Testis (tissue), 3 donors: ENCODE data around the gene FNDC4. TPM values are rescaled to one million over a fixed set of nuclear protein-coding genes. Genes with fewer than 3 reads are reported as not detected.
A peak's percentile ranks its signal among the peaks of the same experiment; 100 is the strongest.

ENCODE experiments used
- DNase-seq: peaks from one replicate; pipeline ENCODE4 v3.0.0-alpha.2; 2019
- H3K27ac ChIP-seq, 2 donors: fragments of 200-600 bp; sonication (generic); one replicate each; pipeline ENCODE4 v1.5.1; 2019
- H3K27me3 ChIP-seq: fragments of 200-600 bp; sonication (generic); one replicate; pipeline ENCODE4 v1.5.1; 2019
- H3K36me3 ChIP-seq: fragments of 200-600 bp; sonication (generic); one replicate; pipeline ENCODE4 v1.5.1; 2017; ENCODE audit warnings: low read depth; ENCODE audit errors: missing control alignments
- H3K4me1 ChIP-seq: fragments of 200-600 bp; sonication (generic); one replicate; pipeline ENCODE4 v1.5.1; 2019
- H3K4me3 ChIP-seq, 2 donors: fragments of 200-600 bp; sonication (generic); one replicate each; pipeline ENCODE4 v1.5.1; 2017 to 2019
- H3K9me3 ChIP-seq: fragments of 200-600 bp; sonication (generic); one replicate; pipeline ENCODE4 v1.5.1; 2017
- POLR2A ChIP-seq: fragments of 450-650 bp; IDR thresholded peaks from one replicate; pipeline ENCODE4 v1.6.1; 2017; ENCODE audit warnings: antibody characterized with exemption, mild to moderate bottlenecking, moderate library complexity
- WGBS, 2 donors: methylation state at CpG; one replicate each; pipeline ENCODE4 v1.1.5; 2018; 5-methylcytosine and 5-hydroxymethylcytosine counted together
- intact Hi-C: fragments of 100-400 bp; cut with DNase I; formaldehyde crosslinking; loops from one replicate; pipeline ENCODE4 v1.15.1; 2023; ENCODE audit warnings: low total_unique reads
- polyA plus RNA-seq: library from polyadenylated mRNA; stranded (reverse); fragments of 350-450 nt; fragmentation: Illumina TruSeq; extraction: RNeasy Lipid Tissue Mini Kit (QIAGEN cat#74804); gene quantifications from one replicate; pipeline ENCODE4 v1.2.3, GENCODE V29; 2014; ENCODE audit warnings: low read depth, low replicate concordance; ENCODE audit not compliant: insufficient read depth
- total RNA-seq, 2 donors: library from RNA; depleted of rRNA; stranded (reverse); fragments of >200 nt; gene quantifications; one replicate each; pipeline ENCODE4 v1.2.3, GENCODE V29; 2016
- TF ChIP-seq, protein P1 (sequence below), 3 experiments: fragments of 450-650 bp in 2 of 3; fragments of 200-600 bp in 1 of 3; sonication (generic) in 1 of 3; IDR thresholded peaks; one replicate each; pipeline ENCODE4 v1.5.1; 2016 to 2019; ENCODE audit warnings: antibody characterized with exemption in 3 of 3, mild to moderate bottlenecking in 2 of 3, moderate library complexity in 1 of 3

FNDC4 gene
- total and polyA plus RNA-seq, 3 donors from 2014 or later, result 23.5 to 39.2 (median 35.9) TPM

DNA sequence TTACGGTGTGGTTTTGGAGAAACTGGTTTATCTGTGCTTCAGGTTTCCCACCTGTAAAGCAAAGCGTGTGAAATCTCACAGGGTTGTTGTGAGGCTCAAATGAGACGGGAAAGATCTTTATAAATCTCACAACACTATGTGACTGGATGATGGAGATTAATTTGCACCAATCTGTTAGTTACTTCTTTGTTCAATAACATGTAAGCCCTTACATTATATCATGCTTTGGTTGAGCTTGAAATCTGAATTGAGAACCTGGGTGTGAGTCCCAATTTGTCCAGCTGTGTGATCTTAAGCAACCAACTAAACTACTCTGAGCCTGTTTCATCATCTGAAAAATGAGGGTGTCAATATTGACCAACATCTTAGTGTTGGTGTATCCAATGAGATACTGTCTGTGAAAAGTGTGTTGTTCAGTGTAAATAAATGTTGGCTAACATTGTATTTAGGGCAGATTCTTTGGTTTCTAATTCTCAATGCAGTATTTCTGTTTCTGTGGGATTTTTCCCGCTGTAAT lies 898 bp upstream of the FNDC4 start:
- Histone ChIP-seq H3K27ac (no peak overlapping the region), H3K4me3 (no peak overlapping the region)
- intact Hi-C loops, result no loop called here

DNA sequence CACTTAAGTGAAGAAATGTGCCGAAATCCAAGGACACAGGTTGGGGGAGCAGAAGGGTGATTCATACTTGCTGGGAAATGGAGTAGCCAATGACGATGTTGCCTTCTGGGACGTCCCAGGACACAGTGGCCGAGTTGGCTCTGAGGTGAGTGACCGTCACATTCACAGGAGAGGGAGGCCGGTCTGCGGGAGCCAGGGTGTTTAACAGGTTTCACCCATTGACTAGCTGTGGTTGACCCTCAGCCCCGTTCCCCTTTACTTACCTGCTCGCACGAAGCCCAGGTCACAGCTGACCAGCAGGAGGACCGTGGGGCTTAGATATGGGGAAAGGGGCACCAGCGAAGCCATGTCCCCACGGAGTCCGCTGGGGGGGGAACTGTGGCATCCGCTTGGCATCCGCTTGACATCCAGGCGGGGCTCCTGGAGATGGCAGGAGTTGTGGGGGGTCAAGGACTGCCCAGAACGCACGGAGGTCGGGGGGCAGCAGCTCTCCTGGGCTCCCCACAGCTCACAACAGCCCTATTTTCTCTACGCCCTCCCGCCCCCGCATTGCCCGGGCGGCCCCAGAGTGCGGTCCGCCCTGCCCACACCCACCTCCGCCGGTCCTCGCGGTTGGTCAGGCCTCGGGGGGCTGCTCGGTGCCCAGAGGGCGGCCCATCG lies 586 bp downstream of the FNDC4 start:
- 8 to 29% methylated on average over 12 to 31 of the region's 35 CpGs for WGBS, 2 donors
- no peak for TF ChIP-seq POLR2A
- TF ChIP-seq, protein P1, sequence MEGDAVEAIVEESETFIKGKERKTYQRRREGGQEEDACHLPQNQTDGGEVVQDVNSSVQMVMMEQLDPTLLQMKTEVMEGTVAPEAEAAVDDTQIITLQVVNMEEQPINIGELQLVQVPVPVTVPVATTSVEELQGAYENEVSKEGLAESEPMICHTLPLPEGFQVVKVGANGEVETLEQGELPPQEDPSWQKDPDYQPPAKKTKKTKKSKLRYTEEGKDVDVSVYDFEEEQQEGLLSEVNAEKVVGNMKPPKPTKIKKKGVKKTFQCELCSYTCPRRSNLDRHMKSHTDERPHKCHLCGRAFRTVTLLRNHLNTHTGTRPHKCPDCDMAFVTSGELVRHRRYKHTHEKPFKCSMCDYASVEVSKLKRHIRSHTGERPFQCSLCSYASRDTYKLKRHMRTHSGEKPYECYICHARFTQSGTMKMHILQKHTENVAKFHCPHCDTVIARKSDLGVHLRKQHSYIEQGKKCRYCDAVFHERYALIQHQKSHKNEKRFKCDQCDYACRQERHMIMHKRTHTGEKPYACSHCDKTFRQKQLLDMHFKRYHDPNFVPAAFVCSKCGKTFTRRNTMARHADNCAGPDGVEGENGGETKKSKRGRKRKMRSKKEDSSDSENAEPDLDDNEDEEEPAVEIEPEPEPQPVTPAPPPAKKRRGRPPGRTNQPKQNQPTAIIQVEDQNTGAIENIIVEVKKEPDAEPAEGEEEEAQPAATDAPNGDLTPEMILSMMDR (IDR thresholded peaks at IDR 0.05), result no peak
- Histone ChIP-seq H3K4me1 (peaks cover 11% of the 10 kb centered on the region), H3K9me3 (no peaks in the 10 kb centered on the region), H3K27me3 (no peaks in the 10 kb centered on the region), H3K27ac (peak overlapping the region; percentile 36 to 49), H3K4me3 (peak overlapping the region; percentile 66), H3K36me3 (no peaks in the 10 kb centered on the region)
- intact Hi-C loops, result no loop called here
- DNase-seq, result peak; percentile 47

More for the DNA sequence above, 898 bp upstream of the FNDC4 start:
- no peaks in the 10 kb centered on the region for H3K9me3 ChIP-seq
- no peak for DNase-seq
- 42 to 50% methylated on average over 4 of the region's 4 CpGs for WGBS, 2 donors
- no peaks in the 10 kb centered on the region for H3K36me3 ChIP-seq
- peaks cover 11% of the 10 kb centered on the region for H3K4me1 ChIP-seq
- H3K27me3 ChIP-seq, result no peaks in the 10 kb centered on the region
- no peak for TF ChIP-seq POLR2A
- TF ChIP-seq, protein P1 (IDR thresholded peaks at IDR 0.05), result no peak

DNA sequence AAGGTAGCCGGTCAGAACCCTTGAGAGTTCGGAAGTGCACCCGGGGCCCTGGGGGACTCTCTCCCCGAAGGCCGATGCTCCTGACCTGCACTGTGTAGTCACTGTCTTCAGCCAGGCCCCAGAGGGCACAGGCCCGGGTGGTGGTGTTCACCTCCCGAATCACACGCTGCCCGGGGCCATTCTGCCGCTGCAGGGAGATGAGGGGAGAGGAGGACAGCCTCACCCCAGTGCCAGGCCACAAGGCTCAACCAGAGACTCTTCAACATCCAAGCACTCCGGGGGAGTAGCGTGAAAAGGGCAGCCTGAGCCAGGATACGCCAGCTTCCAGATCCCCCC lies 1.1 kb downstream of the FNDC4 start:
- intact Hi-C loops, result no loop called here
- H3K4me3 ChIP-seq, result peak overlapping the region in 1 of 2 donors; percentile 66
- no peaks in the 10 kb centered on the region for H3K9me3 ChIP-seq
- no peaks in the 10 kb centered on the region for H3K27me3 ChIP-seq
- peaks cover 12% of the 10 kb centered on the region for H3K4me1 ChIP-seq
- H3K36me3 ChIP-seq, result no peaks in the 10 kb centered on the region
- WGBS, 2 donors, result 46 to 59% methylated on average over 12 to 13 of the region's 13 CpGs
- TF ChIP-seq, protein P1 (IDR thresholded peaks at IDR 0.05), result no peak
- no peak for TF ChIP-seq POLR2A
- peak overlapping the region in 1 of 2 donors; percentile 36 for H3K27ac ChIP-seq
- no peak for DNase-seq

DNA sequence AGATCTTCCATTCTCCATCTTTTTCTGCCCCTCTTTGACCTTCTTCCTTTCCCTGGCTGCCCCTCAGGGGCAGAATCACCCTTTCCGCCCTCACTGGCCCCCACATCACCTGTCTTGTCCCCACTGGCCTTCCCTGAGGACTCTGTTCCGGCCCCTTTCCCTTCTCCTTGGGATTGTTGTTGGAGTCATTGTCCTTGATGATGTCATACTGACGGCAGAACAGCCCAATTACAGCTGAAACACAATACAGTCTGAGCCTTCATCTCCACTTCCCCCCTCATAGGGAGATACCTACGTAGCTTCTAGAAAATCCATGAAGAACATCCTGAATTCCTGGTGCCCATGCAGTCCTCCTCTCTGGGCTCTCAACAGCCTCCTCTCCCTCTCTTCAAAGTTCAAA lies 2.4 kb downstream of the FNDC4 start:
- Histone ChIP-seq H3K4me3 (no peak overlapping the region), H3K27me3 (no peaks in the 10 kb centered on the region), H3K4me1 (peaks cover 17% of the 10 kb centered on the region), H3K36me3 (no peaks in the 10 kb centered on the region), H3K9me3 (no peaks in the 10 kb centered on the region), H3K27ac (no peak overlapping the region)
- intact Hi-C loops, result no loop called here
- WGBS, 2 donors, result 93 to 96% methylated on average over 4 of the region's 4 CpGs
- DNase-seq, result no peak
- no peak for TF ChIP-seq POLR2A
- TF ChIP-seq, protein P1 (IDR thresholded peaks at IDR 0.05), result no peak
